Progenitor cell of endocrine pancreas (in vitro differentiated cells): Measurements from ENCODE around the gene PCSK5. TPM values are rescaled to one million over a fixed set of nuclear protein-coding genes. Genes with fewer than 3 reads are reported as not detected.

ENCODE experiments used
- DNase-seq: peaks from one replicate; pipeline ENCODE4 v3.0.0; 2021; ENCODE audit warnings: low spot score; ENCODE audit not compliant: unreplicated experiment
- H3K27ac Mint-ChIP-seq: 2 replicates; pipeline ENCODE4 v1.8.0; 2021; ENCODE audit warnings: mild to moderate bottlenecking, moderate library complexity, mixed read lengths
- H3K27me3 Mint-ChIP-seq: 2 replicates; pipeline ENCODE4 v1.8.0; 2021; ENCODE audit warnings: mixed read lengths
- H3K36me3 Mint-ChIP-seq: 2 replicates; pipeline ENCODE4 v1.8.0; 2022; ENCODE audit warnings: mixed read lengths; ENCODE audit not compliant: insufficient read depth
- H3K4me1 Mint-ChIP-seq: 2 replicates; pipeline ENCODE4 v1.8.0; 2021; ENCODE audit warnings: low read depth, mixed read lengths
- H3K4me3 Mint-ChIP-seq: 2 replicates; pipeline ENCODE4 v1.8.0; 2021; ENCODE audit warnings: low read depth, mild to moderate bottlenecking, moderate library complexity, mixed read lengths
- H3K9me3 Mint-ChIP-seq: 2 replicates; pipeline ENCODE4 v1.8.0; 2021; ENCODE audit warnings: low read depth, mixed read lengths
- total RNA-seq: library from RNA; stranded (reverse); gene quantifications from 2 replicates; pipeline ENCODE4 v1.2.1, GENCODE V29; 2021
- TF ChIP-seq, protein P1 (sequence below): fragments of 200-600 bp; sonication (generic); IDR thresholded peaks from one replicate; pipeline ENCODE4 v1.5.0; 2021; ENCODE audit warnings: antibody characterized with exemption, mild to moderate bottlenecking; ENCODE audit not compliant: unreplicated experiment

The PCSK5 gene
- total RNA-seq, 1 donor from 2014 or later, result 7.3 TPM

- Mint-ChIP-seq H3K27ac (no peak overlapping the region), H3K36me3 (peaks cover 4% of the 10 kb centered on the region), H3K9me3 (no peaks in the 10 kb centered on the region), H3K4me3 (no peak overlapping the region), H3K27me3 (no peaks in the 10 kb centered on the region), H3K4me1 (no peaks in the 10 kb centered on the region)
- DNase-seq, result no peak
- TF ChIP-seq, protein P1, sequence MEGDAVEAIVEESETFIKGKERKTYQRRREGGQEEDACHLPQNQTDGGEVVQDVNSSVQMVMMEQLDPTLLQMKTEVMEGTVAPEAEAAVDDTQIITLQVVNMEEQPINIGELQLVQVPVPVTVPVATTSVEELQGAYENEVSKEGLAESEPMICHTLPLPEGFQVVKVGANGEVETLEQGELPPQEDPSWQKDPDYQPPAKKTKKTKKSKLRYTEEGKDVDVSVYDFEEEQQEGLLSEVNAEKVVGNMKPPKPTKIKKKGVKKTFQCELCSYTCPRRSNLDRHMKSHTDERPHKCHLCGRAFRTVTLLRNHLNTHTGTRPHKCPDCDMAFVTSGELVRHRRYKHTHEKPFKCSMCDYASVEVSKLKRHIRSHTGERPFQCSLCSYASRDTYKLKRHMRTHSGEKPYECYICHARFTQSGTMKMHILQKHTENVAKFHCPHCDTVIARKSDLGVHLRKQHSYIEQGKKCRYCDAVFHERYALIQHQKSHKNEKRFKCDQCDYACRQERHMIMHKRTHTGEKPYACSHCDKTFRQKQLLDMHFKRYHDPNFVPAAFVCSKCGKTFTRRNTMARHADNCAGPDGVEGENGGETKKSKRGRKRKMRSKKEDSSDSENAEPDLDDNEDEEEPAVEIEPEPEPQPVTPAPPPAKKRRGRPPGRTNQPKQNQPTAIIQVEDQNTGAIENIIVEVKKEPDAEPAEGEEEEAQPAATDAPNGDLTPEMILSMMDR, result no peak
These were observed 48.5 kb downstream of the PCSK5 start for GRCh38 chr9:75938946-75939345.

DNA sequence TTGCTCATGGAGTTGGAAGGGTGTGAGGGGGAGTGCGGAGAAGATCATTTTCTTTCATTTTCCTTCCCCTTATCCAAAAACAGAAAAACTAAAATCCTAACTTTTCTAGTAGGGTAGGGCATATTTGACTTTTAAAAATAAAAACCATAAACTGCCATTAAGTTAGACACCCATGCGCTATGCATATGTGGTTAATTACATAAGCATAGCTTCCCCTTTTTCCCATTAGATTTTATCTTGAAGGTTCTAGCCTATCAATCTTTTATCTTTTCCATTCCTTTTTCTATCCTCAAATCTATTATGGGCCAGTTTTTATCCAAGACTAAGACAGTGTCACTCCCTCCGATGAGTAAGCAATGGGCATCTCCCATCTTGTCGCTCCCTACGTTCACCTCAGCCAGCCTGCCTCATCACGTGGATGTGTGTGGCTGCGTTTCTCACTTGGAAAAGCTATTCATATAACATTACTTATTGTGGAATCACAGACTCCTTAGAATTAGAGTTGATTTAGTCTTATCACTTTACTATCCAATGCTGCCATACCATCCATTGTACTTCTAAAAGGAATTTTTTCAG lies 49.2 kb downstream of the PCSK5 start:
- Mint-ChIP-seq H3K4me3 (no peak overlapping the region), H3K36me3 (peaks cover 2% of the 10 kb centered on the region), H3K27ac (no peak overlapping the region), H3K4me1 (no peaks in the 10 kb centered on the region), H3K27me3 (no peaks in the 10 kb centered on the region), H3K9me3 (no peaks in the 10 kb centered on the region)
- TF ChIP-seq, protein P1, result no peak
- no peak for DNase-seq

DNA sequence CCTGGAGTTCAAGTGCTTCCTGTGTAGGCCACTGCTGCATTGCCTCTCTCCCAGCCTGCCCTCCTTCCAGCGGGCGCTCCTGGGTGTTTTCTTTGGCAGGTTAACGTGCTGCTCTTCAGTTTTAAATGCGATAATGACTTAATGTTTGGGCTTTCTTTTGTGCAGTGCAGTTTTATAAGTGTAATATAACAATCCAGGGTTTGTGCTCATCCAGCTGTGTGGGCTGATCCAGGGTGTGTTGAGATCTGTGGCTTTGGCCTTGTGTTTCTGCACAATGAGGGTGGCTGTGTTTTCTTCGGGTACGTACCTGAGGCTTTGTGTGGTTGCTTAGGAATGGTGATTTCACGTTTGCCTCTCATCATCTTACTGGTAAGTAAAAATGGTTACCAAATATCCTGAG lies 50.6 kb downstream of the PCSK5 start:
- TF ChIP-seq, protein P1, result no peak
- Mint-ChIP-seq H3K27me3 (no peaks in the 10 kb centered on the region), H3K27ac (no peak overlapping the region), H3K36me3 (peaks cover 2% of the 10 kb centered on the region), H3K4me3 (no peak overlapping the region), H3K9me3 (no peaks in the 10 kb centered on the region), H3K4me1 (no peaks in the 10 kb centered on the region)
- no peak for DNase-seq

- Mint-ChIP-seq H3K36me3 (no peaks in the 10 kb centered on the region), H3K27ac (no peak overlapping the region), H3K27me3 (no peaks in the 10 kb centered on the region), H3K4me3 (no peak overlapping the region), H3K4me1 (no peaks in the 10 kb centered on the region), H3K9me3 (no peaks in the 10 kb centered on the region)
- no peak for DNase-seq
- TF ChIP-seq, protein P1, result no peak
These were observed 51.3 kb downstream of the PCSK5 start for GRCh38 chr9:75941577-75942311.

DNA sequence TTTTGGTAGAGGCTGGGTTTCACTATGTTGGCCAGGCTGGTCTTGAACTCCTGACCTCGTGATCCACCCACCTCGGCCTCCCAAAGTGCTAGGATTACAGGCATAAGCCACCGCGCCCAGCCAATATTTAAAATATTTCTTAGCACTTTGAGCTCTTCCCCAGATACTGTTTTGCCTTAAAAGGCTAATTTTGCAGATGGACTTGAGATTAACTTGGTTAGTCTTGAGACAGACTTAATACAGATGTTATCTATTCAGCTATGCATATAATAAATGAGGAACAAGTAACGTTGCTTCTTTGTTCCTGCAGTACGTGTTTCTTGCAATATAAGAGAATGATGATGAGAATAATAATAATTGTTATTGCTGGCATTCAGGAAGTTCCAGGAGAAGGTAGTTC lies 56.3 kb downstream of the PCSK5 start:
- H3K4me1 Mint-ChIP-seq, result peaks cover 4% of the 10 kb centered on the region
- H3K9me3 Mint-ChIP-seq, result peaks cover 5% of the 10 kb centered on the region
- H3K27ac Mint-ChIP-seq, result no peak overlapping the region
- TF ChIP-seq, protein P1, result no peak
- no peaks in the 10 kb centered on the region for H3K36me3 Mint-ChIP-seq
- H3K4me3 Mint-ChIP-seq, result no peak overlapping the region
- no peak for DNase-seq
- H3K27me3 Mint-ChIP-seq, result no peaks in the 10 kb centered on the region
